ENCODE data around the gene GNA12. TPM values are rescaled to one million over a fixed set of nuclear protein-coding genes. Genes with fewer than 3 reads are reported as not detected.

GNA12 gene
- polyA plus RNA-seq, 1 of the 3 experiments (the other 2 are of a cell fraction): 64.8 TPM

GRCh38 chr7:2774280-2774679, 69.8 kb downstream of the GNA12 start:
- H3K27me3 ChIP-seq (ENCODE audit: insufficient read depth): no peaks in the 10 kb centered on the region
- 89% methylated on average over 6 of the region's 6 CpGs for WGBS (ENCODE audit: low lambda C conversion rate)
- no peak overlapping the region for H2AFZ ChIP-seq (ENCODE audit: low read depth)
- H3K4me3 ChIP-seq (ENCODE audit: low read depth in 2 of 2, low read length in 1 of 2): no peak overlapping the region
- H3K4me2 ChIP-seq: no peak overlapping the region
- no peak overlapping the region for H3K9ac ChIP-seq
- H3K9me3 ChIP-seq: no peaks in the 10 kb centered on the region
- peaks cover 0 to 9% of the 10 kb centered on the region in 2 experiments; a peak in 1 of 4 replicates for H3K4me1 ChIP-seq (ENCODE audit: control insufficient read depth in 1 of 2, insufficient read depth in 2 of 2, low read depth in 1 of 2, low read length in 1 of 2)
- ChIA-PET CTCF (interaction anchor here (0.8 to 1.1 kb wide), 2 partner anchors 11 to 14 kb away, joined by 3 to 4 read pairs; no protein-coding TSS in a partner anchor), POLR2A (interaction anchor here (1.5 kb wide), 1 partner anchor 11 kb away, joined by 5 read pairs; no protein-coding TSS in a partner anchor)
- H4K20me1 ChIP-seq (ENCODE audit: insufficient read depth): no peaks in the 10 kb centered on the region
- no peaks in the 10 kb centered on the region for H3F3A ChIP-seq (replicated peaks; ENCODE audit: insufficient read depth)
- peaks cover 13% of the 10 kb centered on the region for H3K79me2 ChIP-seq (ENCODE audit: insufficient read depth)
- no peak overlapping the region for H3K27ac ChIP-seq (ENCODE audit: low read depth in 2 of 2, low read length in 1 of 2)
- no peak for DNase-seq
- TF ChIP-seq TAF1 (IDR thresholded peaks at IDR 0.05; ENCODE audit: borderline replicate concordance, low read depth, low read length) (no peak), TCF12 (IDR thresholded peaks at IDR 0.05) (no peak), RXRA (IDR thresholded peaks at IDR 0.05; ENCODE audit: borderline replicate concordance, low read depth) (no peak), JUND (IDR thresholded peaks at IDR 0.05) (no peak), MAX (IDR thresholded peaks at IDR 0.05; ENCODE audit: low read depth) (no peak), GATA2 (CRISPR knock-in tag; IDR thresholded peaks at IDR 0.05) (no peak), REST (IDR thresholded peaks at IDR 0.05; ENCODE audit: low read depth, low read length) (no peak), CTCF (IDR thresholded peaks at IDR 0.05) (no peak), NRF1 (IDR thresholded peaks at IDR 0.05; ENCODE audit: low read depth, low read length) (no peak), EZH2phosphoT487 (IDR thresholded peaks at IDR 0.05; ENCODE audit: borderline replicate concordance, low read depth) (no peak), USF1 (IDR thresholded peaks at IDR 0.05; ENCODE audit: borderline replicate concordance, low read depth) (no peak), USF2 (IDR thresholded peaks at IDR 0.05; ENCODE audit: borderline replicate concordance, low read depth, low read length) (no peak), ZBTB33 (IDR thresholded peaks at IDR 0.05; ENCODE audit: borderline replicate concordance, low read depth) (no peak), RAD21 (IDR thresholded peaks at IDR 0.05; ENCODE audit: low read length) (no peak), CHD2 (IDR thresholded peaks at IDR 0.05; ENCODE audit: low read length, partially characterized antibody) (no peak), SIN3A (IDR thresholded peaks at IDR 0.05; ENCODE audit: borderline replicate concordance, low read depth, low read length) (no peak), IRF3 (IDR thresholded peaks at IDR 0.05; ENCODE audit: low read depth, low read length) (no peak), RCOR1 (IDR thresholded peaks at IDR 0.05; ENCODE audit: low read length) (no peak), TEAD4 (IDR thresholded peaks at IDR 0.05; ENCODE audit: borderline replicate concordance, insufficient read depth) (no peak), GABPA (IDR thresholded peaks at IDR 0.05; ENCODE audit: low read depth) (no peak)
- H3K9me2 ChIP-seq: no peaks in the 10 kb centered on the region
- peaks cover 0 to 10% of the 10 kb centered on the region in 2 experiments for H3K36me3 ChIP-seq (replicated peaks in 1 of 2; ENCODE audit: control insufficient read depth in 1 of 2, insufficient read depth in 2 of 2, low read length in 1 of 2)
